Ovary (tissue), 9 donors: ENCODE data around the gene LGALS7B. TPM values are rescaled to one million over a fixed set of nuclear protein-coding genes. Genes with fewer than 3 reads are reported as not detected.
A peak's percentile ranks its signal among the peaks of the same experiment; 100 is the strongest.

Source experiments
- DNase-seq, 5 donors: peaks; one replicate each; pipeline ENCODE4 v3.0.0-alpha.2; 2019 to 2020
- H3K27ac ChIP-seq, 2 donors: fragments of 200-600 bp; one replicate each; pipeline versions ENCODE4 v1.5.1 to v1.8.0; 2019 to 2022
- H3K27me3 ChIP-seq: fragments of 200-600 bp; one replicate; pipeline ENCODE4 v1.8.0; 2022
- H3K36me3 ChIP-seq: fragments of 200-600 bp; sonication (generic); one replicate; pipeline ENCODE4 v1.5.1; 2019
- H3K4me1 ChIP-seq: one replicate; pipeline ENCODE4 v1.8.1; 2013; ENCODE audit warnings: mild to moderate bottlenecking, moderate library complexity; ENCODE audit not compliant: insufficient read depth
- H3K4me3 ChIP-seq: fragments of 200-600 bp; sonication (generic); one replicate; pipeline ENCODE4 v1.5.1; 2017
- H3K9me3 ChIP-seq, 2 donors: fragments of 200-600 bp in 1 of 2; sonication (generic) in 1 of 2; one replicate each; pipeline versions ENCODE4 v1.5.1 to v1.8.1; 2013 to 2019; ENCODE audit warnings: mild to moderate bottlenecking in 1 of 2, moderate library complexity in 1 of 2
- CTCF ChIP-seq, 3 donors: fragments of 450-650 bp in 2 of 3; fragments of 200-600 bp in 1 of 3; IDR thresholded peaks; one replicate each; pipeline versions ENCODE4 v1.5.1 to v1.8.0; 2016 to 2022; ENCODE audit warnings: antibody characterized with exemption in 3 of 3, mild to moderate bottlenecking in 1 of 3
- EP300 ChIP-seq: sonication (generic); formaldehyde crosslinking; IDR thresholded peaks from one replicate; pipeline ENCODE4 v1.6.1; 2017; ENCODE audit warnings: antibody characterized with exemption
- POLR2A ChIP-seq: fragments of 450-650 bp; IDR thresholded peaks from one replicate; pipeline ENCODE4 v1.6.1; 2017; ENCODE audit warnings: antibody characterized with exemption, mild to moderate bottlenecking, moderate library complexity
- WGBS, 3 donors: extraction: QIAGEN DNeasy Blood & Tissue Kit in 1 of 3; methylation state at CpG; one replicate each; pipeline versions ENCODE4 v1.1.5 to v1.1.7; 2013 to 2017; 5-methylcytosine and 5-hydroxymethylcytosine counted together
- intact Hi-C, 4 donors: fragments of 100-400 bp; cut with DNase I; formaldehyde crosslinking; loops; one replicate each; pipeline versions ENCODE4 v1.11.0 to v1.15.1; 2022 to 2023
- polyA plus RNA-seq, 2 donors: library from polyadenylated mRNA; stranded (reverse); fragments of 200-250 nt in 1 of 2; fragments of 350-450 nt in 1 of 2; fragmentation: Illumina TruSeq in 1 of 2; extraction: RNeasy Lipid Tissue Mini Kit (QIAGEN cat#74804) in 1 of 2; gene quantifications; one replicate each; pipeline ENCODE4 v1.2.3, GENCODE V29; 2013 to 2014
- total RNA-seq, 7 donors: library from RNA; depleted of rRNA in 2 of 7; stranded (reverse); fragments of >200 nt in 2 of 7; fragmentation: NEBNext Ultra II Directional in 3 of 7; extraction: Animal tissue kit (Norgen Biotek cat#: 25700) in 3 of 7; gene quantifications; one replicate each; pipeline versions ENCODE4 v1.1.0 to v1.2.4, GENCODE V29; 2016 to 2023
- donor health status: DM: no; HTN: no; CAD: no; lungs with moderate emphysema.
- donor health status: DM: no; HTN: no; CAD: no.
- donor health status: Bipolar disorder and iron deficiency.
- donor health status: DM: yes; HTN: yes; CAD: no.
- donor health status: DM: no; HTN: no; CAD: no.
- donor health status: DM: yes; HTN: yes; CAD: no.

Gene LGALS7B
- total and polyA plus RNA-seq, 9 donors: not detected

- DNase-seq: no peak
Measured at GRCh38 chr19:38741670-38742069, 47.3 kb upstream of the LGALS7B start.

GRCh38 chr19:38742296-38742695, 46.7 kb upstream of the LGALS7B start:
- no peak for TF ChIP-seq CTCF (IDR thresholded peaks at IDR 0.05)
- TF ChIP-seq EP300: no peak
- TF ChIP-seq POLR2A: no peak
- H3K4me1 ChIP-seq: no peaks in the 10 kb centered on the region
- DNase-seq: peak in 1 of 5 donors; percentile 28
- no peak overlapping the region for H3K27ac ChIP-seq
- no peaks in the 10 kb centered on the region for H3K27me3 ChIP-seq
- no peak overlapping the region for H3K4me3 ChIP-seq
- WGBS, 3 donors: 92 to 96% (median 94%) methylated on average over 9 of the region's 9 CpGs
- intact Hi-C loops: no loop called here
- H3K9me3 ChIP-seq: no peaks in the 10 kb centered on the region
- no peaks in the 10 kb centered on the region for H3K36me3 ChIP-seq

More at GRCh38 chr19:38741670-38742069, 47.3 kb upstream of the LGALS7B start:
- 93 to 94% (median 93%) methylated on average over 15 of the region's 15 CpGs for WGBS, 3 donors
- no peaks in the 10 kb centered on the region for H3K9me3 ChIP-seq
- H3K36me3 ChIP-seq: no peaks in the 10 kb centered on the region
- intact Hi-C loops: no loop called here
- H3K4me3 ChIP-seq: no peak overlapping the region
- H3K27ac ChIP-seq: no peak overlapping the region
- no peaks in the 10 kb centered on the region for H3K4me1 ChIP-seq
- H3K27me3 ChIP-seq: no peaks in the 10 kb centered on the region
- no peak for TF ChIP-seq CTCF (IDR thresholded peaks at IDR 0.05)
- TF ChIP-seq EP300: no peak
- no peak for TF ChIP-seq POLR2A

GRCh38 chr19:38742906-38743305, 46.1 kb upstream of the LGALS7B start:
- 84 to 85% (median 85%) methylated on average over 6 of the region's 6 CpGs for WGBS, 3 donors
- Histone ChIP-seq H3K4me1 (no peaks in the 10 kb centered on the region), H3K36me3 (no peaks in the 10 kb centered on the region), H3K9me3 (no peaks in the 10 kb centered on the region), H3K27ac (no peak overlapping the region), H3K27me3 (no peaks in the 10 kb centered on the region), H3K4me3 (no peak overlapping the region)
- intact Hi-C loops: no loop called here
- DNase-seq: peak in 1 of 5 donors; percentile 26
- TF ChIP-seq EP300 (no peak), POLR2A (no peak), CTCF (IDR thresholded peaks at IDR 0.05) (no peak)

- Histone ChIP-seq H3K27ac (no peak overlapping the region), H3K36me3 (no peaks in the 10 kb centered on the region), H3K4me3 (no peak overlapping the region), H3K27me3 (no peaks in the 10 kb centered on the region), H3K9me3 (no peaks in the 10 kb centered on the region), H3K4me1 (peaks cover 2% of the 10 kb centered on the region)
- TF ChIP-seq POLR2A (no peak), CTCF (IDR thresholded peaks at IDR 0.05) (no peak), EP300 (no peak)
- DNase-seq: peak in 1 of 5 donors; percentile 38
- 56 to 62% (median 58%) methylated on average over 19 to 20 of the region's 20 CpGs for WGBS, 3 donors
- intact Hi-C loops: no loop called here
Measured at GRCh38 chr19:38743394-38744297, 45.4 kb upstream of the LGALS7B start.
